GM19463 (cell line): ENCODE results near the gene AADACL4.
"Not testable (repeated sequence)": the region's sequence is repeated elsewhere in the genome, so short reads cannot be mapped to it uniquely, and the experiment has no call there.

Source experiments
- ATAC-seq: cut with Tn5 transposase; IDR thresholded peaks from one replicate; pipeline ENCODE4 v1.9.1; 2021; ENCODE audit warnings: mild to moderate bottlenecking, moderate library complexity; ENCODE audit not compliant: unreplicated experiment

Gene AADACL4

DNA sequence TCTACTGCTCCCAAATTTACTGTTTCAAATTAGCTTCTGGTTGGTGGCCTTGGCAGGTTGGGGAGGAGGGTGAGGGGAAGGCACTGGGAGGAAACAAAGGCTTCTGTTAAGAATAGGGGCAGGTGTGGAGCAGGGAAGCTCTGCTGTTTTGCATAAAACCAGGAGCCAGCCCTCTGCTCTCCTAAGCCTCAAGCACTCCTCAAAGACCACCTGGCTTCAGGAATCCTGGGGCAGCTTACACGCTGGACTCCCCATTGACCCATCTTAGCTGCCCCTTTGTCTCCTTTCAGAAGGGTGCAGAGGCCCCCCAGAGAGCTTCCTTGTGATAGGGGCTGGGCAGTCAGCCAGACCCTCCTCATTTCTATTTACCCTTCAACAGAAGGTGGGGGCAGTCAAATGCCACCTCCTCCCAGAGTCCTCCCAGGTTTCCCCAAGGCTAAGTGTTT is 14.4 kb upstream of the AADACL4 start:
- ATAC-seq, result no peak

DNA sequence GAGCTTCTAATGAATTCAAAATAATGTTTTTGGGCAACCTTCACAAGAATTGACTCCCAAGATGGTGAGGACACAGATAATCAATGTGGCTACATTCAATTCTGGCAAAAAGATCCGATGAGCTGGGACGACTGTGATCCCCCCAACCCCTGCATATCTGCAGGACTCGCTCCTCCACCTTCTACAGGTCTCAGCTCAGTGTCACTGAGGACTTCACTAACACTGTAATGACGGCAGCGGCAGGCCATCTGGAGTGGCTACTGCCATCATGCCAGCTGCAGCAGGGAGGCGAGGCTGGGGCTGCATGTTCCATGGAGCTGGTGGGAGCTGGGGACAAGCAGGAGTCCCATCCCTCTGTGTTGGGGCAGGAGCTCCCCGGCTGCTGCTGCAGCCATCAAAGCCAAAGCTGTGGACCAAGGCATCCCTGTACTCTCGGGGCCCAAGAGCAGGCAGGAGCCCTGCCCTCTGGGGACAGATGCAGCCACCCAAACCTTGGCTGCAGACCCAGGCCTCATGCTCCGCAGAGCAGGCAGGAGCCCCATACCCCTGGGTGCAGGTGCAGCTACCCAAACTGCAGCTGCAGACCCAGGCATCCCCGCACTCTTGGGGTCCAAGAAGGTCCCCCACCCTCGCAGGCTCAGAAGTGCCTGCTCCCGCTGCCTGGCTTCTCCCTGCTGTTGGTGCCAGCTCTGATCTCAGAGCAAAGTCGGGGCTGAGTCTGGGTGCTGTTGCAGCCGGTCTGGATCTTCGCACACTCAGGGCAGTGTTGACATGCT is 13.7 kb upstream of the AADACL4 start:
- ATAC-seq, result no peak

DNA sequence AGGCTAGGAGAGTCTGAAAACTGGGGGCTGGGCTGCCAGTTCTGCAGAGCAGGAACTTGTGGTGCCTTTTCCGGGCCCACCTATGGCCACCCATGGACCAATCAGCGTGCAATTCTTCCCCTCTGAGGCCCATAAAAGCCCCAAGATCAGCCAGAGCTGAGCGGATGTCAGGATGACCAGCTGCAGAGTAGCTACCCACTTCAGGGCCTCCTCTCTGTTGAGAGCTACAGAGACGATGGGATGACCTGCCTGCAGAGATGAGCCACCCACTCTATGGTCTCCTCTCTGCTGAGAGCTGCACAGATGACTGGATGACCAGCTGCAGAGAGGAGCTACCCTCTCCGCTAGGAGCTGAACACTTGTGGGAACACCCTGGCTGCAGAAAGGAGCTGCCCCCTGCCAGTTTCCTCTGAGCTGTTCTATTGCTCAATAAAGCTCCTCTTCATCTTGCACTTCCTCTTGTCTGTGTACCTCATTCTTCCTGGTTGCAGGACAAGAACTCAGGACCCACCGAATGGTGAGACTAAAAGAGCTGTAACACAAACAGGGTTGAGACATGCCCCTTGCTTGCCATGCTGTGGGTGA is 12.8 kb upstream of the AADACL4 start:
- ATAC-seq, result no peak

DNA sequence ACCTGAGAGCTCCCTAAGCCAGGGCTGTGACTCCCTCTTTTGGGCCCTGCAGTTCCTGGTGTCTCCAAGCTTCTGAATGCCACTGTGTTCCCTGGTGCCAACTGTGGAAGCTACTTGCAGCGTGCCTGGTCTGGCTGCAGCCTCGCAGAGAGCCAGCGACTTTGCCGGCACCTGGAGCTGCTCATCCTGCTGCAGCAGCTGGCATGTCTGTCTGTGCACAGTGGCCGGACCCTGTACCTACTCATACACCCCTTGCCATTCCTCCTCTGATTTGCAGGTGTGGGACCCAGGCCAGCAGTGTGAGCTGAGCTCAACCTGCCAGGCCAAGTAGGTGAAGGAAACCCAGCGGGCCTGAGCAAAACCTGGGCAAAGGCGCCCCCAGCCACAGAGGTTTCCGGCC is 12.3 kb upstream of the AADACL4 start:
- no peak for ATAC-seq

DNA sequence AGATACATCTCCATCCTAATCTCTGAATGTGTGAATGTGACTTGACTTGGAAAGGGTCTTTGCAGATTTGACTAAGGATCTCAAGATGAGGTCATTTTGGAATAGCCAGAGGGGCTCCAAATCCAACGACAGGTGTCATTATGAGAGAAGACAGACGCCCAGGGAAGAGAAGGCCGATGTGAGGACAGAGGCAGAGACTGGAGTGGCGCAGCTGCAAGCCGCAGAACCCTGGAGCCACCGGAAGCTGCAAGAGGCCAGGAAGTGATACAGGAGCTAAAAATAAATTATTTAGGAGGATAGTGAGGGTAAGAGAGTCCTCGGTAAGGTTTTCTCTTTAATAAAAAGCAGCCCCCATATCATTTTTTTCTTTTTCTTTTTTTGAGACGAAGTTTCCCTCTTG is 9.7 kb upstream of the AADACL4 start:
- ATAC-seq, result no peak

DNA sequence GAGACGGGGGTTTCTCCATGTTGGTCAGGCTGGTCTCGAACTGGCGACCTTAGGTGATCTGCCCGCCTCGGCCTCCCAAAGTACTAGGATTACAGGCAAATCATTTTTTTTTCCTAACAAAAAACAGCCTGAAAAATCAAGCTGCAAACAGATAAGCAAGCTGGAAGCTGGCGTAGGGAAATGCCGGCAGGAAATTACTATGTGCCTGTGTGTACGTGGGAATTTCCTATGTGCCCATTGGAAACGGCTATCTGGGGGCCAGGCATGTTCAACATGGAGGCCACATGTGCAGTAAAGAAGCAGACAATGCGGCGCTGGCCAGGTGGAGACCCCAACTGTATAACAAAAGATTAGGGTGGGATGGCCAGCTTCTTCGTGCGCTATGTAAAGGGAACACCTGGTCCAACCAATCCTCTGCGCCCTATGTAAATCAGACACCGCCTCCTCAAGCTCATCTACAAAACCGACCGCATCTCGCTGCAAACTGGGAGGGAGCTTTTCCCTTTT is 9.1 kb upstream of the AADACL4 start:
- no peak for ATAC-seq

DNA sequence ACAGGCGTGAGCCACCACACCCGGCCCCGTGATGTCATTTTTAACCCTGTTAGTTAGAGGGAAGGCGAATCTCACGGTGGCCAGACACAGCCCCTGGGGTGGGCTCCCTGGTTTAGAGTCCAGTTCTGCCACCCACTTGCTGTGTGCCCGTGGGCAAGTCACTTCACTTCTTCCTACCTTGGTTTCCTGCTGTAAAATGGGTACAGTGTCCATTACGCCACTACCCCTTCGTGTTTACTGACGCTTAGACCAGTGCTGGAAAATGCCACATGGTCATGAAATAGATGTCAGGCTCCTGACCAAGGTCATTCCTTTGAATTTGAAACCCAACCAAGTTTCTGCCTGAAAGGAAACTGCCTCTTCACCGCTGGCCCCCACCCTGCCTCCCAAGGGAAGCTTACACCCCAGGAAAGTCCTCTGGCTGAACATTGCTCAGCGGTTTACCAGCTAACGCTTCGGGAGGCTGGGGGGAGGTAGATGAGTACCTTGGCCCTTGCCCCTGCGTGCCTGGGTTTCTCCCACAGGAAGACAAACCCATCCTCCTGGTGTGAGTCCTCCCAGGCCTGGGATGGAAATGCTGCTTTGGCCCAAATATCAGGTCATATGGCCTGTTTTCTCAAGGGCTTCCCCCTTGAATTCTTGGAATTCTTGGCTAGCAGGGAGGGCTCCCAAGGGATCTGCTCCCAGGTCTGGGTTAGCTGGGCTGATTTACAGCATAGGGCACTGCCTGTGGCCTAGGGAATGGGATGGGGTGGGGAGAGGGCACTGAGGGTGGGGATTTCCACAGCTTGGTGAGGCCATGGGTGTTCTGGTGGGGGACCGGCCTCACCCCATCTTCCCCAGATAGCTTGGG is 7.6 kb upstream of the AADACL4 start:
- no peak for ATAC-seq

DNA sequence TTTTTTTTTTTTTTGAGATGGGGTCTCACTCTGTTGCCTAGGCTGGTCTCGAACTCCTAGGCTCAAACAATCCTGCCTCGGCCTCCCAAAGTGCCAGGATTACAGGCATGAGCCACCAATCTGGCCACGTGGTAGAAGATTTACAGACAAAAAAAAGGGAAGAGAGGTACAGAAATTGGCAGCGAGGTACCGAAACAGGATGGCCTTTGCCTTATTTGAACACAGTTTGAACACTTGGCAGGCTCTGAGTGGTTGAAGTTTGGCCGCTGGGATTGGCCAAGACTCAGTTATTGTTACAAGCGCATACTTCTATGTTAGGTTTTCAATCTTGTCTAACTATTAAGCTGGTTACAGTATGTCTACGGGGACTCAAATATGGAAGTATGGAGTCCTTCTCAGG is 6.2 kb upstream of the AADACL4 start:
- no peak for ATAC-seq

DNA sequence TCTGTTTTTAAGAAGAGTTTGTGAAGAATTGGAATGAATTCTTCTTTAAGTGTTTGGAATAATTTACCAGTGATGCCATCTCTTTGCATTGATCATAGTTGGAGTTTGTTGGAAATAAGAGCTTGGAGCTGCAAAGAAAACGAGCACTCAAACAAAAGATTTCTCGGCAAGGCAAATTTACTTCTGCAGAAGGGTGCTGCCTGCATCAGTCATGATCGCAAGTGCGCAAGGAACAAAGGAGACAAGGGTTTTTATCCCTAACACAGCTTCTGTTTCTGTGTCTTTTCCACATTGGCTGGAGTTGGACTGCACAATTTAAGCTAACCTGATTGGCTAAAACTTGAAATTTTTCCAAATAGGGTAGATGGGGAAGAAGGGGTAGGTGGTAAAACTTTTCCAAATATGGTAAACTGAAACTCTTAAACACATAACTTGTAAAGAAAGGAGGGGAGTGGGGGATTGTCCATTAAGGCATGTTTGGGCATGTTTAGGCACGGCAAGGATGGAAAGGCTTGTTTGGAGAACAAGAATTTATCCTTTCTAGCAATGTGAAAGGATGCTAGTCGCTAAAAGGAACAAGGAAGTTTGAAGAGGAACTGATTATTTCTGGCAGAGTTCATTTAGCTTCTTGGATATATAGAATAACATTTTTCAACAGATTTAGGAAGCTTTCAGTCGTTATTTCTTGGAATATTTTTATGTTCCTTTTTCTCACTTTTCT is 3.5 kb upstream of the AADACL4 start:
- ATAC-seq, result no peak

DNA sequence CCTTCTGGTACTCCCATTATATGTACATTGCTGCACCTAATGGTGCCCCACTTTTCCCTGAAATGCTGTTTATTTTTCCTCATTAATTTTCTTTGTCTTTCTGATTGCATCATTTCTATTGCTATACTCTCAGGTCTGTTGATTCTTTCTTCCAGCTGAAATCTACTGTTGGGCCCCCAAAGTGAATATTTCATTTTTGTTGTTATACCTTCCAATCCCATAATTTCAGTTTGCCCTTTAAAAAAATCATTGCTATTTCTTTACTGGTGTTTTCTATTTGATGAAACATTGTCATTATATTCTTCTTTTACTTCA is 3.0 kb upstream of the AADACL4 start:
- no peak for ATAC-seq

DNA sequence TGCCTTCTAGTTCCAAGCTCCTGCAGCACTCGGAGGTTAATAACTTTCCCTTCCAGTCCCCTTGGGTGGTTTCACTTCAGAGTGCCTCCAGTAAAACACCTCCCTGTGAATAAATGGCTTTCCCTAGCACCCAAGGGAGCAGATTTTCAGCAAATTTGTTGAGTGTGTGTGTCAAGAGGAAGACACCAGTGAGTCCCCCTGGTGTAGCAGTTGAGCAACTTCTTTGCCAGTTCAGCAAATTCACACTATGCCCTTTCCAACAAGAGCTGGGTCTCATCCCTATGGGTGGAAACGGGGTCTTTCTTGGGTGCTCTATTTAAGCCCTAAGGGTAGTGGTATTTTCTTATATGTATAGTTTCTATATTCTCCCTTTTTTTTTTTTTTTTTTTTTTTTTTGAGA is 806 bp upstream of the AADACL4 start:
- ATAC-seq, result no peak

DNA sequence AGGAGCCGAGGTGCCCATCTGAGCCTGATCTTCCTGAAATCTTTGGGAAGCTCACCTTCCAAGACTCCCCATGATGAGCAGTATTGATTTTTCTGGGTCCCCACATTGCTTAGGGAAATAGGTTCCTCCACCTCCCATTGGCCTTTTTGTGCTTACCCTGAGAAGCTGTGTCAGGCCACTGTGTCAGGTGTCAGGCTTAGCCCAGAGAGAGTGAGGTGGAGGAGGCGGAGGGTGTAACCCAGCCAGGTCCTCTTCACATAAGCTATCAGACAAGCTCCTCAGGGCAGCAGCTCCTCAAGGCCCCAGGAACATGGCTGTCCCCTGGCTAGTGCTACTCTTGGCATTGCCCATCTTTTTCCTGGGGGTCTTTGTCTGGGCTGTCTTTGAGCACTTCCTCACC is 352 bp downstream of the AADACL4 start:
- no peak for ATAC-seq

DNA sequence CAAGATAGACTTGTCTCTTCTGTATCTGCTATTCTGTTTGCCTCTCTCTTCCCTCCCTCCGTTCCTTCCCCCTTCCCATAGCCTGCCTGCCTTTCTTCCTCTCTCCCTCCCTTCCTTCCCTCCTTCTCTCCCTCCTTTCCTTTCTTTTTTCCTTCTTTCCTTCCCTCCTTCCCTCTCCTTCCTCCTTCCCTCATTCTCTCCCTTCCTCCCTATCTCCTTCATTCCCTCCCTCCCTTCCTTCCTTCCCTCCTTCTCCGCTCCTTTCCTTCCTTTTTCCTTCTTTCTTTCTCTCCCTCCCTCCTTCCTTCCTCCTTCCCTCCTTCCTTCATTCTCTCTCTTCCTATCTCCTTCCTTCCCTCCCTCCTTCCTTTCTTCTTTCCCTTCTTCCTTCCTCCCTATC is 944 bp downstream of the AADACL4 start:
- no peak for ATAC-seq

DNA sequence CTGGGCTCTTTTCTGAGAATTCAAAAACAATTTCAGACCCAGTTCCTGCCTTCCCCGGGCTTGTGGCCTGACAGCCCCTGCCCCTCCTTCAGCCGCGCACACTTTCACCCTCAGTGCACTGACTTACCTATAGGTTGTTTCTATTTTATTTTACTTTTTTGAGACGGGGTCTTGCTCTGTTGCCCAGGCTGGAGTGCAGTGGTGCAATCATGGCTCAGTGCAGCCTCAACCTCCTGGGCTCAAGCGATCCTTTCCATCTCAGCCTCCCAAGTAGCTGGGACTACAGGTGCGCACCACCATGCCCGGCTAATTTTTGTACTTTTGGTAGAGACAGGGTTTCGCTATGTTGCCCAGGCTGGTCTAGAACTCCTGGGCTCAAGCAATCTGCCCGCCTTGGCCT is 1.5 kb downstream of the AADACL4 start:
- ATAC-seq, result not testable (repeated sequence)

DNA sequence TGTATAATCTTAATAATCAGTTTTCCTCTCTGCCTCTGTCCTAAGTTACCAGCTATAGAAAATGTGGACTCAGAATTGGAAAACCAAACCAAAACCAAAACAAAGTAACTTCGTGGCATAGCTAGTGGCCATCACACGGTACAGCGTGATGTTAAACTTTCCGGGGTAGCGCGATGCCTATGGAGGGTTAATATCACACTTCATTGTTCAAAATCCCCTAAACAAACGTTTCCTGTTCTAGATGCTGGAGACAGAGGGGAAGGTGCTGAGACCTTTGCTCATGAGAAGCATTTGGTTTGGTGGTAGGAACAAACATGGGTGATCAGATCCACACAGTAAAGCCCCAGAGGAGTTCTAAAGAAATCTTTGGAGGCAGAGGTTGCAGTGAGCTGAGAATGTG is 4.9 kb downstream of the AADACL4 start:
- ATAC-seq, result no peak

DNA sequence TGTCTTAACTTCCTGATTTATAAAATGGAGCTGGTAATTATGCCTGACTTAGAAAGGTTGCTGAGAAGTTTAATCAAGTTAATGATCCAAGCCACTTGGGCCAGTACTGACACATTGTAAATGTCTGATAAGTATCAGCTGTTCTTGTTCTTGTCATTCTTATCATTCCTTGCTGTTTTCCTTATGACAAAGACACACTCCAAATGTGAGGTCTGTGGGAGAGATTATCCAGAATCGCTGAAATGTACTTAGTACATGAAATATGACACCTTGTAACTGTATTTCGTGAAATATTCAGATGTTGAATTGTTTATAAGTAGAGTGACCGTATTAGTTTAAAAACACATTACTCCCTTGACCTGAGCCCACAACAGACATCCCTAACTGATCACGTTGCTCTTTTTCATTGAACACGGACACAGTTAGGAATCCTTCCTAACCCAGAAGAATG is 6.1 kb downstream of the AADACL4 start:
- ATAC-seq, result no peak

DNA sequence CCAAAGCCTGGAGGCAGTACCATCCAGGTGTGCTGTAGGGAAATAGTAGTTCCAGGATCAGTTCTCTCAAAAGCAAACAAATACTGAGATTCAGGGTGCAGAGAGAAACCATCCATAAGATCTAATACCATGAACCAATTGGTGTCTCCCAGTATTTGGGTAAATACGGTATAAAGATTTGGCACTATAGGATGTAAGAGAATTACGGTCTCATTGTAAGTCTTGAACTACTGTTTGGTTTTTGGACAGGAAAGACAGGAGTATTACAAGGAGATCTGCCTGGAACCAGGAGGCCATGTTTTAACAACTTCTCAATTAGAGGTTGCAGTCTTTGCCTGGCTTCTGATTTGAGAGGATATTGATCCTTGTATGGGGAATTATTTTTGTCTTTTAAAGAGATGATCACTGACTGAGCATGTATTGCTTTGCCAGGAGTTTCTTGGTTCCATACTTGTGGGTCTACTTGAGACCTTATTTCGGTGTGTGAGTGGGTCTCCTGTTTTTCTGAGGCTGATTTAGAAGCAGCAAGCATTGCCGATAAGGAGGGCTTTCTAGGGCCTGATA is 10.2 kb downstream of the AADACL4 start:
- no peak for ATAC-seq

DNA sequence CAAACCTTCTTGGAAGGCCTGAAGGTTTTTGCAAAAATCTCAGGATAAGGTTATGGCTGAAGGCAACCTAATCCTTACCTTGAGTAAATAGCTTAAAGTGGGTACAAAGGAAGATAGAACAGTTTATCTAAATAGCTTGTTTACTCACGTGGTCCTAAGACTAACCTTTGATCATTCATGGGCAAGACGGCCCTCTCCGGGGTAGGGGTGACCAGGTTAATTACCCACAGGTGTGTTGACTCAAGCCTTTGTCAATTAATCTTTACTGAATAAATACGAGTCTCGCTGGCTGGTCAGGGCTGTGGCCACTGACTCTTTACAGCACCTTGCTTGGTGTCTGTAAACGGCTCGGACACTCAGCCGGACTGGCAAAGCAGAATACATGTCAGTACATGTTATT is 10.8 kb downstream of the AADACL4 start:
- ATAC-seq, result no peak

DNA sequence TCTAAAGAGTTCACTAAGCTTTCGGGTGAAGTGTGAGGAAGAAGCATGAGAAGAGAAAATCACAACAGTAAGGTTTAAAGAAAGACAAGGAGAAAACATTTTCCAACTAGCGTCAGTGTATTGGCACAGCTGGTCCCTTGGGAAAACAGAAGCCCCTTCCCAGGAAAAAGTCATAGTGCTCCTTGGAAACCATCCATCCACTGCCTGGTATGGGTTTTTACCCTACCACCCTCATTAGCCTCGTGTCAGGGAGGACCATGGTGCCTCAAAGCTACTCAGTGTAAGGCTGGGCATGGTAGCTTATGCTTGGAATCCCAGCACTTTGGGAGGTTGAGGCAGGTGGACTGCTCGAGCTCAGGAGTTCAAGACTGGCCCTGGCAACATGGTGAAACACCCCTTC is 12.7 kb downstream of the AADACL4 start:
- no peak for ATAC-seq

DNA sequence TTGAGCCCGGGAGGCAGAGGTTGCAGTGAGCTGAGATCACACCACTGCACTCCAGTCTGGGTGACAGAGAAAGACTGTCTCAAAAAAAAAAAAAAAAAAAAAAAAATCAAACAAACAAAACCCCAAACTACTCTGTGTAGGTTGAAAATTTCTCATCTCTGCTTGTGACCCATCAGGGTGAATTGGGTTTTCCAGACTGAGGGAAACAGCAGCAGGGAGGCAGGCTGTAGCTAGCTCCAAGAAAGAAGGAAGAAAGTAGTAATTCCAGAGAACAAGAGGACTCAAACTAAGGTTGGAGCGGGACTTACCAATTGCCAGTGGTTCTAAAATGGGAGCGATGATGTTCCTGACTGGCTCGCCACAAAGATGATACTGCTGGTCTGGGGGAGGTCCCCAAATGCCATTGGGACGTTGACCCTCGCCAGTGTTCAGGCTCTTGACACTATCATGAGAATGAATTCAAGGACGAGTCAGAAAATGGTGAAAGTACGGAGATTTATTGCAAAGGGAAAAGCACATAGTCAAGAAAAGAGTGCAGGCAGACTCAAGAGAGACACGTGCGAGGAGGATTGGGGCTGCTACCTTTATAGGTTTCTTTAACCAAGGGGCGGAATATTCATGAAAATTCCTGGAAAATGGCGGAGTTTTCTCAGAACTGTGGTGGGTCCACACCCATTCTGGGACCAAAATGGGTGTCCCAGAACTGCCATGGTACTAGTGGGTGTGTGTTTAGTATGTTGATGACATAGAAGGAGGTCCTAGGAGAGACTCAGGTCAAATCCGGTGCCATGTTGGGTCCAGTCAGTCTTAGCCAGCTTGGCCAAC is 13.4 kb downstream of the AADACL4 start:
- ATAC-seq, result no peak
